IPS-NIHi7 (cell line): ENCODE data around the gene MAP7D3.
A peak's percentile ranks its signal among the peaks of the same experiment; 100 is the strongest.
"Not testable (repeated sequence)": the region's sequence is repeated elsewhere in the genome, so short reads cannot be mapped to it uniquely, and the experiment has no call there.

Experiments
- DNase-seq: peaks from one replicate; pipeline ENCODE4 v3.0.0; 2012; ENCODE audit warnings: mixed read lengths; ENCODE audit errors: extremely low spot score

The MAP7D3 gene, protein sequence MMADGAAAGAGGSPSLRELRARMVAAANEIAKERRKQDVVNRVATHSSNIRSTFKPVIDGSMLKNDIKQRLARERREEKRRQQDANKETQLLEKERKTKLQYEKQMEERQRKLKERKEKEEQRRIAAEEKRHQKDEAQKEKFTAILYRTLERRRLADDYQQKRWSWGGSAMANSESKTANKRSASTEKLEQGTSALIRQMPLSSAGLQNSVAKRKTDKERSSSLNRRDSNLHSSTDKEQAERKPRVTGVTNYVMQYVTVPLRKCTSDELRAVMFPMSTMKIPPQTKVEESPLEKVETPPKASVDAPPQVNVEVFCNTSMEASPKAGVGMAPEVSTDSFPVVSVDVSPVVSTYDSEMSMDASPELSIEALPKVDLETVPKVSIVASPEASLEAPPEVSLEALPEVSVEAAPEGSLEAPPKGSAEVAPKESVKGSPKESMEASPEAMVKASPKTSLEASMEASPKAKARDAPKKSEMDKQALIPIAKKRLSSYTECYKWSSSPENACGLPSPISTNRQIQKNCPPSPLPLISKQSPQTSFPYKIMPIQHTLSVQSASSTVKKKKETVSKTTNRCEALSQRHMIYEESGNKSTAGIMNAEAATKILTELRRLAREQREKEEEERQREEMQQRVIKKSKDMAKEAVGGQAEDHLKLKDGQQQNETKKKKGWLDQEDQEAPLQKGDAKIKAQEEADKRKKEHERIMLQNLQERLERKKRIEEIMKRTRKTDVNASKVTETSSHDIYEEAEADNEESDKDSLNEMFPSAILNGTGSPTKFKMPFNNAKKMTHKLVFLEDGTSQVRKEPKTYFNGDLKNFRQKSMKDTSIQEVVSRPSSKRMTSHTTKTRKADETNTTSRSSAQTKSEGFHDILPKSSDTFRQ

DNA sequence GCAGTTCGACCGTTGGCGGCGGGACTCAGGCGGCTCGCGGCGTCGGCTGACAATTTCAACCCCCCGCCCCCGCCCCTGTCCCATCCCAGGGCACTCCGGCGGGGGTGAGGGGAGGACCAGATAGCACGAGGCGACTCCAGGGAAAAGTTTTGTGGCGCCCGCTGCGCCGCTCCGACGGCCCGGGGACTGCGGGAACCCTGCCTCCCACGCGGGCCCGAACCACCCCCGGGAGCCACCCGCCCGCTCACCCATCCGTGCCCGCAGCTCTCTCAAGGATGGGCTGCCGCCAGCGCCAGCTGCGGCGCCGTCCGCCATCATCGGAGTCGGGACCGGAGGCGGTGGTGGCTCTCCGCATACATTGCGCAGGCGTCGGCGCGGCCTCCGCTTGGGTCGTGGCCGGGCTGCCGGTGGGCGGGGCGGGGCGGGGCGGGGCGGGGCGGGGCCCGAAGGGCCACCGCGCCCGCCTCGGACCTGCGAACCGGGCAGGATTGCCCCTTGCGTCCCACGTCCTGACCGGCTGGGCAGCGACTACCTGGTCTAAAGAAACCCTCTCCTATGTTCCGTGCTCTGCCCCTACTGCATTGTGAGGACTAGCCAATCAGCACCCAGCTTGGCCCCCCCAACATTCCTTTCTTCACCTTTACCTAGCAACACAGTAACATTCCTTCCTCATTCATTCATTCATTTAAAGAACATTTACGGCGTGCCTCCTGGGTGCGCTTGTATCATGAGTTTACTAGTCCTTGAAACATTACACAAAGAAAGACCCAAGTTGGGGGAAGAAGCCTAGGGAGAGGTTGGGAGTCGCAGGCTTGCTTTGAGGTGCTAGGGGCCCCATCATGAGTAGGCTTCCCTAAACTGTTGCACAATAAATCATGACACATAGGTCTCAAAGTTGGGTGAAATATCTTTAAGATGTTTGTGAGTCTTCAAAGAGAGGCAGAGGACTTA lies at the start of gene MAP7D3:
Gene MAP7D3 (minus strand): TSS at position 360 of the 951 bp plus-strand sequence. CDS start 42 bp downstream, at position 318.
- peak; percentile 90 for DNase-seq

DNA sequence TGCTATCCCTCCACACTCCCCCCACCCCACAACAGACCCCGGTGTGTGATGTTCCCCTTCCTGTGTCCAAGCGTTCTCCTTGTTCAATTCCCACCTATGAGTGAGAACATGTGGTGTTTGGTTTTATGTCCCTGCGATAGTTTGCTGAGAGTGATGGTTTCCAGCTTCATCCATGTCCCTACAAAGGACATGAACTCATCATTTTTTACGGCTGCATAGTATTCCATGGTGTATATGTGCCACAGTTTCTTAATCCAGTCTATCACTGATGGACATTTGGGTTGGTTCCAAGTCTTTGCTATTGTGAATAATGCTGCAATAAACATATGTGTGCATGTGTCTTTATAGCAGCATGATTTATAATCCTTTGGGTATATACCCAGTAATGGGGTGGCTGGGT lies 49.5 kb upstream of the MAP7D3 start, which contains the start of gene ADGRG4:
Gene ADGRG4 (plus strand): TSS at position 243 of the 400 bp plus-strand sequence. CDS start 7,815 bp downstream, outside the sequence.
- DNase-seq: not testable (repeated sequence)

DNA sequence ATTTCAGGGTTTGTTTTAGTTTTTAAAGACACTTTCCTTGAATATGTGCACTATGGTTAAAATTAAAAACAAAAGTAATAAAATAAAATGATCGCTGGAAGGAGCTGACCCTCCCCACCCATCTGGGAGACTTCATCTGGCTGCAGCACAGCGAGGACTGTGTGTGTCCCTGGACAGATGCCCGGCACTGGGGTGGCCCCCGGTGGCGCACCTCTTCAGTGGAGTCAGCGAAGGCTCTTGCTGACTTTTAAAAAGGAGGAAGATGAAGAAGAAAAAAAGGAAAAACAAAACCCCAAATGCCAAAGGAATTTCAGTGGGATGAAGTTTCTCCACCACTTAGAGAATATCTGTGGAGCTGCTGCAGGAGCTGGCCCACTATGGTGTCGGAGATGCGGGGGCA lies 44.2 kb upstream of the MAP7D3 start:
- DNase-seq: no peak

DNA sequence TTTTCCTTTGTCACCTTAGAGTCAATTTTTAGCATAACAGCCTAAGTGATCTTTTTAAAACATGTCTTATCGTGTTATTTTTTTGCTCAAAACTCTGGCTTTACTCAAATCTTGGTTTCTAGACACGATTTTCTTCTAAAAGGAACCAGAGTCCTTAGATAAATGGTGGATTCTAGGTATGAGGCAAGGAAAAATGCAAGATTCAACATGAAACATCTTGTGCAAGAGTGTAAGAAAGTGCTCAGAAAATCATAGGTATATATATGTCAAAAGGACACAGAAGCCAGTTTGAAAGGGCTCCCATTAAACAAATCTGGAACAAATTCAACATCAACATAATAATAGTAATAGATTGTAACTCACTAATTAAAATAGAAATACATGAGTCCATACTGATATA lies 41.5 kb upstream of the MAP7D3 start:
- no peak for DNase-seq

DNA sequence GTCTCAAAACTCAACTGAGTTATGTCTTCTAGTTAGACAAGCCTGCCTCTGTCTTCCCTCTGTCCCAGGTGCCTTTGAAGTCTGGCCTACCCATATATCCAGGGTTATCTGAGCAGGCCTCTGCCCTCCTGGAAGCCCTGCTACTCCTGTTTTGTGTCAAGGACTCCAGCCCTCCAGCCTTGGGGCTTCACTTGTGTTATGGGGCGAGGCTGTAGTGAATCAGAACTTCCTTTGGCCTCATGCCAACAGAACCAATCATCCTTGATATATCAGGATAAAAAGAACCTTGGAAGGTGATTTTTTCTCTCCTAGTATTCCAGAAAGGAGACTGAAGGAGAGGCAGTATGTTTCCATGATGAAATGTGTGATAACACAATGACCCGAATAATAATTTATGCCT lies 40.6 kb upstream of the MAP7D3 start:
- no peak for DNase-seq

DNA sequence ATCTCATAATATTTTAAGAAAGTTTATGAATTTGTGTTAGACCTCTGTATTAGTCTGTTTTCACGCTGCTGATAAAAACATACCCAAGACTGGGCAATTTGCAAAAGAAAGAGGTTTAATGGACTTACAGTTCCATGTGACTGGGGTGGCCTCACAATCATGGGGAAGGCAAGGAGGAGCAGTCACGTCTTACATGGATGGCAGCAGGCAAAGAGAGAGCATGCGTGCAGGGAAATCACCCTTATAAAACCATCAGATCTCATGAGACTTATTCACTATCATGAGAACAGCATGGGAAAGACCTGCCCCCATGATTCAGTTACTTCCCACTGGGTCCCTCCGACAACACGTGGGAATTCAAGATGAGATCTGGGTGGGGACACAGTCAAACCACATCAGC lies 35.2 kb upstream of the MAP7D3 start:
- DNase-seq: not testable (repeated sequence)

DNA sequence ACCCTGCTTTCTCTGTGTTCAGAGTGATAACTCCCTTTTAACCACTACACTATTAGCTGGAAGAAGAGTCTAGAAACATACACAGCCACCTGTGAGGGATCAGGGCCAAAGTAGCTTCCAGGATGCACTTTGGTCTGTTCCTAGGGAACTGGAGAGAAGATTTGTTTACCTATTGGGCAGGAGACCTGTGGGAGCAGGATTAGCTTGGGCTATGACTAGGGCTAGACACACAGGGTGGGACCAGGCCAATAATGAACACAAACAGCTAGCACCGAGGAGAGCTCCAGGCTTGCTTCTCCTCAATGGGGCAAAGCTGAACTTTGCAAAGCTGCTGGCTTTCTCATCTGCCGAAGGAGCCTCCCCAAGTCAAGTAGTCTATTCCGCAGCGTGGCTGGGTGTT lies 24.4 kb upstream of the MAP7D3 start:
- peak; percentile 22 for DNase-seq

DNA sequence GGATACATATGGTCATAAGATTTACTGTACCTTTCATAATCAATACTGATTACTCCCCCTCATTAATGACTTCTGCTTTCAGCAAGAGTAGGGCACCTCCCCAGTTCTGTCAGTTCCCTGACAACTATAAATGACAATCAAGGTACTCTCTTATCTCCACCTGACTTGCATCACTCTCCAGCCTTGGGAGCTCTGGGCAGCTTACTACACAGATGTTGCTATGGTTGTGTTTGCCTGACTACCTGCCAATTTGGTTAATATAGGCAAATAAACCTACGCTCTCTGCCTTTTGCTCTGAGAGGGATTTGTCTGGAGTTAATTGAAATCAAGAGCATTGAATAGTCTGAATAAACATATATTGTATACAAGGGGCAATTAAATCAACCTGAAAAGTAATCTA lies 22.8 kb upstream of the MAP7D3 start:
- DNase-seq: no peak

DNA sequence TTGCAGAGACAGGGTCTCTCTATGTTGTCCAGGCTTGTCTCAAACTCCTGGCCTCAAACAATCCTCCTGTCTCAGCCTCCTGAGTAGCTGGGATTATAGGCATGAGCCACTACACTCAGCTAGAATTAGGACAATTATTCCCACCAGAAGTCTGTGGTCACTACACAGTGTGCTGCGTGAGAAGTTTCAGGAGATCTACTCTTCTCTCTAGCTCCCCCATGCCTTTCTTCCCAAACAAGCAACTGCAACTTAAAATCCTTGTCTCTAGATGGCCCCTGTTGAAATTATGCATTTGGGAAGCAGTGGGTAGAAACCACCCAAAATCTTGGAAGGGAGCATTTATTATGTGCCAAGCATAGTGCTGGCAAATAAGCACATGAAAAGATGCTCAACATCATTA lies 21.1 kb upstream of the MAP7D3 start:
- peak; percentile 21 for DNase-seq

DNA sequence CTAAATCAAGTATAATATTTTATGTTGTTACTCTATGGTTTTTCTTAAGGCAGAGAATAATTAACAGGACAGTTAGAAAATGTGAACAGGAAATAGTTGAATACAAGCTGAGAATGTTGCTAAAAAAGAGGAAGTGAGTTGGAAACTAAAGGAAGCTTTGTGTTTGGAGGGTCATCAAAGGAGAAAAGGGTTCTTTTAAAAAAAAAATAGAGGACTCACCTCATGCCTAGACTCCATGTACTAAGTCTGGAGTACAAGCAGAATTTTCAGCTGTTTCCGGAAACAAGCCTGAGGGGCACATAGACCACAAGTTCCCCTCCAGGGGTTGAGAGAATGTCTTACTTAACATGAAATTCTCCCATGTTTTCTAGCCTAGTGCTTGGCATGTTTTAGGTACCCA lies 20.1 kb upstream of the MAP7D3 start:
- DNase-seq: no peak

DNA sequence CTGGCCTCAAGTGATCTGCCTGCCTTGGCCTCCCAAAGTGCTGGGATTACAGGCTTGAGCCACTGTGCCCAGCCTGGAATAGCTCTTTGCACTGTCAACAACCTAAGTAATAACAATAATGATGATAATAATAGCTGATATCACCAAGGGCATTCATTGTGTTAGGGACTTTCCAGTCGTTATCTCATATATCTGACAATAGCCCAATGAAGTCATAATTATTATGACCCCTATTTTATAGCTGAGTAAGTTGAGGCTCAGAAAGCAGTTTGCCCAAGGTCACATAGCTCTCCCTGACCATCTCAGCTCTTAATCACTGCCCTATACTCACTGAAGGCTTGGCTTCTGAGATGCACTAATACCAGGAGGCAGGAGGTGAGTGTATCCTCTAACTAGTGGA lies 18.7 kb upstream of the MAP7D3 start:
- DNase-seq: no peak

DNA sequence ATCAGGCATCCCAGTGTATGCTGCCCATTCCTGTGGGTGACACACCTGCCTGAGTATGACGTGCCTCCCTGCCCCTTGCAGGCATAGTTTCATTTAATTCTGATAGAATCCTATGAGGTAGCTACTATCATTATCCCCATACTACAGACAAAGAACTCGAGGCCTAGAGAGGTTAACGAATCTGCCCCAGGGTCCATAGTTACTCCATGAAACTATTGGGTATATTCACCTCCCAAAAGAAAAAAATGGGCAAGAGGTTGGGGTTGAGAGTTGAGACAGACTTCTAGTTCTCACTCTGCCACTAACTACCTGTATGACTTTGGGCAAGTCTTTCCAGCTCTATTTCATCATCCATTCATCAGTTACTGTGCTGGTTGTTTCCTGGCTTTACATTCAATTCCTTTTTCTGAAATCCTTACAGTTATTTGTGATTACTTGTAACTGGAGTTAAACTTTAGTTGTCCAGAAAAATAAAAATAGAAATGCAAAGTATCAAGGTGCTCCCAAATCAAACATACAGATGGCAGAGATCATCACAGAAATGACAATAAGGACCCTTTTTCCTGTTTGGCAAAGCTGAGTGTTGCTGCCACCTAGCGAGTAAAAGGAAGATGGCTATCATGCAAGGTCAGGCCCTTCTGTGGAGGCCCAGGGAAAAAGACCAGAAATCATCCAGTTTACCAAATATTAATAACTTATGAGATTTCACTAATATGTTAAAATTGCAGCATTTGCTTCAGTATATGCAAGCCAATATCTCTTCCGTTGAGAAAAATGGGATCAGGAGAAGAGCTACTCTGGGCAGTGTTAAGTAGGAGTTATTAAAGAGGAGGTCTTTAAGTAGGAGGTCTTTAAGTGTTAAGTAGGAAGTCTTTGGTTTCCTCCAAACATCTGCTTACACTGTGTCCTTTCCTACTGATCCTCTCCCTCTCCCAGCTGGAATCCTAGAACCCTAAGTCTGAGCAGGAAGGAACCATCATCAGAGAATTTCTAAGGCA lies 17.1 kb upstream of the MAP7D3 start:
- DNase-seq: peak; percentile 45

DNA sequence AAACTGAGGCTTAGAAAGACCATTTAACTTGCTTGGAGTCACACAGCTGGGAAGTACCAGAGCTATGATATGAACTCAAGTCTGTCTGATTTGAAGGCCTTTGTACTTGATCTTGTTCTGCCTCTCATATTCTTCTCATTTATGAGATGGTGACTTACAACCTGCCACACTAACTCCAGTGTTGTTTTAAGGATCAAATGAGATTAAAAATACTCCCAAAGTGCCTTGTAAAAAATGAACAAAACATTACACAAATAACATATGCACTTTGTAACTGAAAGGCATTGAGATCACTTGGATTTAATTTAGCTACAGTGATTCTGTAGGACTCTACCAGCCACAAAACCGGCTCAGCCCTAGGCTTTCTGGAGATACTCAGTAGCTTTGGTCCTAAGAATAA lies 15.6 kb upstream of the MAP7D3 start:
- DNase-seq: no peak

DNA sequence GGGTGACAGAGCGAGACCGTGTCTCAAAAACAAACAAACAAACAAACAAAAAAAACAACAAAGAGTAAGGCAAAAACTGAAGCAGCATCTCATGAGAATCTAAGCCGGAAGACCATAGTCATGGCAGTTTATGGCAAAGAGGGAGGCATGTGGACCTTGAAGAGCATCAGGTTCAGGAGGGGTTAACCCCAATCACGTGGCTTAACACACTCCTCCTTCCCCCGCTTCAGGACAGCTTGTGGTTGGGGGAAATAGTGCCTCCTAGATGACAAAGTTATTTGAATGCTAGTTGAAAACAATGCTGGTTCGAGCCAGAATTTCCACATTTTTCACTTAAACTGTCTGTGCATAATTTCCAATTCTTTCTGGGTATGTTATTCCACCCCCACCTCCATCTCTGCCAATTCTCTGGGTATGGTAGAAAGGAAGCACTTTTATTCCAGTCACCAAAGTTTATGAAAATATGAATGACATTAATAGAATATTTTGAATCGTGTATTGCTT lies 11.7 kb upstream of the MAP7D3 start:
- peak; percentile 36 for DNase-seq

DNA sequence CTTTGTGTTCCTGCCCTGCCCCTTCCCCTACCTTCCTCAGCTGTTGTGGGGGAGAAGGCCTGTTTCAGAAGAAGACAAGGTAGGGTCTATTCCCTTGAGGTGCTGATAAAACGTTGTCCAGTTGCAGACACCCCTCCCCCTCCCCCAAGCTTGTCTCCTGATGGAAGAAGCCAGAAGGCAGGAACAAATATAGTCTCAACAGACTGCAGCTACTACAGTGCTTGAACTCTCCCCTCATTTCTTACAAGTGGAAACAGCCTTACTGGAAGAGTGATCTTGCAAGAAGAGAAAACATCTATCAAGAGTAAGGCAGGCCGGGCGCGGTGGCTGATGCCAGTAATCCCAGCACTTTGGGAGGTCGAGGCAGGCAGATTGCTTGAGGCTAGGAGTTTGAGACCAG lies 11.0 kb upstream of the MAP7D3 start:
- DNase-seq: no peak

DNA sequence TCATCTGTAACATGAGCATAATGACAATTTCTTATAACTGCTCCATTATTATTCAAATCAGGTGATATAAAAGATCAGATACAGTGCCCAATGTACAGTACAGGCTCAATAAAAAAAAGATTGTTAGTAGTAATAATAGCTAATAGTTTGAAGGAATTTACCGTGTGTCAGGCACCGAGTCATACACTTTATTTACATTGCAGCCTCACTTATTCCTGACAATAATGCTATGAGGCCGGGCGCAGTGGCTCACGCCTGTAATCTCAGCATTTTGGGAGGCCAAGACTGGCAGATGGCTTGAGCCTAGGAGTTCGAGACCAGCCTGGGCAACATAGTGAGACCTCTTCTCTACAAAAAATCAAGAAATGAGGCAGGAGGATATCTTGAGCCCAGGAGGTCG lies 10.1 kb upstream of the MAP7D3 start:
- DNase-seq: no peak

DNA sequence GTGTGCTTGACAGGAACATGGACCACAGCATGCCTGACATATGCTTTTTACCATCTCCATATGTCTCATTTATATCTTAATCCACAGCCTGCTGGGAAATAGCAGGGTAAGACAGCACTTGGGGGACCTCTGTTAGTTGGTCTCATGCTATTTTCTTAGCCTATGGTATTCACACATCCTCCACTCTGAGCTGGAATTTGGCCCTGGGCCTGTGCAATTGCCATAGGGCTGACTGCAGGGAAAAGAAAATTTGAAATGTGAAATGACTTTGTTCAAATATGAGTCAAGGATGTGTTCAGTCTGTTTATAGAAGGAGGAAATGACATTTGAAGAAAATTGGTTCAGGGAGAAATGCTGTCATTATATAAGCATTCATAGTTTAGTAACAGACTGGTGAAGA lies 9.6 kb upstream of the MAP7D3 start:
- DNase-seq: no peak

DNA sequence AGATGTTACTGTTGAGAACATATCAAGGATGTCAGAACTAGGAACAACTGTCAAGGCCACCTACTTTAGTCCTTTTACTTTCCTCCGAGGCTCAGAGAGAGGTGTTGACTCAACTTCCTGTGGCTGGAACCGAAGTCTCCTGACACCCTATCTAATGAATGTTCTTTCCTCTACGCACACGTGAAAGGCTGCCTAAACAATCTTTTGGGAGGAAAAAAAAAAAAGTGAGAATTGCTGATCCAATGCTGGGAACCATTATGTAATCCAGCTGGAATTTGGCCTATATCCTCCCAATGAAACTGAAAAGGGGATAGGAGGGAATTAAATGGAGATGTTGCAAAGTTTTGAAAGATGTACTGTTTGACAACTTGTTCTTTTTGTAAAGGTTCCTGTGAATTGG lies 8.3 kb upstream of the MAP7D3 start:
- no peak for DNase-seq

DNA sequence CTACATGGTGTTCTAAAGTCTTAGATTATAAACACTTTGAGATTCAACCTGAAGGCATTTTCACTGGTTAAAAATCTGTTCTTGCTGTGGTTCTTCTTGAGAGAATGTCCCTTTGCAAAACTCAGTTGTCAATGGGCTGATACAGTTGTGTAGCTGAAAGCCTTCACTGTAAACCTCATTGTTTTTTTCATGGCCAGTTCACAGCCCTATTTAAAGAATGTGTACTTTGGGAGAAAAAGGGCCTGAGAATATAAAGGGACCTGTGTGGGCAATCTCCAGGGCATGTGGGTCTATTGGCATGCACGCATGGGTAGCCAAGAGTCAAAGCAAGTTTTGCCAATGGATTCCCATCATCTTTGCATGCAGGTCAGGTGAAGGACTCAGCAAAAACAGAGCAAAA lies 7.8 kb upstream of the MAP7D3 start:
- DNase-seq: no peak

DNA sequence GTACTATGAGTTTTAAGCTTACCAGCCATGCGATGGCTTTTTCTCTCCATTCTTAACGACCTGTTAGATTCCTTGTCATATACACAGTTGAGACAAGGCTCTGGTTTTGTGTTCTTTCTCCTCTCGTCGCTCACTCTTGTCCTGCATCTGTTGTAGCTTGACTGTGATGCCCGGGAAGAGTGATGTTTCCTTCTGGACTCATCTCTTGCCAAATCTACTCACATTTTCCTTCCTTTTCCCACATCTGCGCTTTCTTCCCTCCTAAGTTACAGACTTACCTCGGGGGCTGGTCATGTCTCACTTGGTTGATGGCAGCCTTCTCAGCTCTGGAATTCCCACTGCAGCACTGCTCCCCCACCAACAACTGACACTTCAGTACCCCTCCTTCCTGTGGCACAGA lies 4.8 kb upstream of the MAP7D3 start:
- no peak for DNase-seq
